HG03159 (cell line): ENCODE results near the gene PLD1.

ENCODE experiments used
- ATAC-seq: cut with Tn5 transposase; IDR thresholded peaks from one replicate; pipeline ENCODE4 v1.9.1; 2021; ENCODE audit warnings: mild to moderate bottlenecking, moderate library complexity; ENCODE audit not compliant: unreplicated experiment

PLD1 gene

DNA sequence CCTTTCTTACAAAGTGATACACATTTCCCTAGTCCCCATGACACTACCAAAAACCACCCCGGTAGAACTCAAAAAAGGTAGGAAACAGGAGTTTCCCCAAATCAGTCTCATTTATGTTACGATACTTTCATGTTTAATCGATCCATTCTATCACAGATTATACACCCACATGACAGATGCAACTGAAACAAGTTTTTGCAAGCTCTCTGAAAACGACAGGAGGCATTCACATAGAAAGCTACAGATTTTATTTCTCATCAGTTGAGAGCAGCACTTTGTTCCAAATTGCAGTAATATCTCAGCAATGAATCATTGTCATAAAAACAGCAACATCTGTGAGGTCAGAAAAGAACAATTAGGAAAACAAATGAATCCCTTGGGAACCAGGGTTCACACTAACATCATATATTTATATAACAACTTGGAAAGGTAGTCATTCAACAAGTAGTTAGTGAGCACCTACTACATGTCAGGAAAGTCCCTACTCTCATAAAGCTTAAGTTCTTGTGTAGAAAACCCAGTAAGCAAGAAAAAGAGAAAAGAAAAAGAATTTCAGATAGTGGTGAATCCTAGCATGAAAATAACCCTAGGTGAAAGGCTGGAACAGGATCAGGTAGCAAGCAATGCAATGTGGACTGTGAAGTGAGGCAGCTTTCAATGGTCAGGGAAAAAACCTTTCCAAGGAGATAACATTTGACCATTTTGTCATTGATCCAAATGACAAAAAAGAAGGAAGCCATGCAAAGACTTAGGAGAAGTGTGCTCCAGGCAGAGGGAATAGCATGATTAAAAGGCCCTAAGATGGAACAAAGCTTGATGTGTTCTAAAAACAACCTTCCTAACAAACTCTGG lies 8.3 kb downstream of the PLD1 start:
- ATAC-seq: no peak

DNA sequence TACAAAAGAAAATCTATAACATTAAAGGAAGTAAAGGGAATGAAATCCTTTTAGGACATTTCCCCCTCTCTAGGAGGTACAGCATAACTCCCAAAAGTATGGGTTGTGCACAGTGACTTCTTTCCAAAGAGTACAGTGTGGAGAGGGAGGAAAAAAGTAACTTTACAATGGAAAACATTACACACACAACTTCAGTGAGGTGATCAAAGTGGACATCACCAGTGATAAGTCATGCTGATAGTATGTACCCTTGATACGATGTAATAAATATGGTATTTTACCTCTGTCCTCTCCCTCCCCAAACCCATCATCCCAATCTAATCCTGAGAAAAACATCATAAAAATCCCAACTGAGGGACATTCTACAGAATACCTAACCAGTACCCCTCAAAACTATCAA lies 10.8 kb downstream of the PLD1 start:
- no peak for ATAC-seq

DNA sequence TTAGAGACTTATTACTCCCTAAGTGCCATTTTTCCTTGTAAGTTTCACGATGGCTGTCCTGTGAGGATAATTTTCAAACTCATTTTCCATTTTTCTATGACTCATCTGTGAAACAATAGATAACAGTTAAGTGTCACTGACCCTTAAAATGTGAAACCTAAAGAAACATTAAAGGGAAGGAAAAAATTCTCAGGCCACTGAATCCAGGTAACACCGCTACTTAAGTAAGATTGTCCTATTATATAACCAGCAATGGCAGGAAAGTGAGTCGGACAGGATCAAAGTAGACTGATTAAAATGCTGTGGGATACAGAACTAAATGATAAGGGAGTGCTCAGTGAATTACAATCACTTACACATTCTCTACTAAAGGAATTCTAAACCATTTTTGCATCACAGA lies 12.4 kb downstream of the PLD1 start:
- ATAC-seq: no peak

- ATAC-seq: no peak
Observed at GRCh38 chr3:171797265-171797679, 13.0 kb downstream of the PLD1 start.

- no peak for ATAC-seq
Observed at GRCh38 chr3:171796625-171797264, 13.5 kb downstream of the PLD1 start.

- no peak for ATAC-seq
Observed at GRCh38 chr3:171792531-171792930, 17.8 kb downstream of the PLD1 start.

DNA sequence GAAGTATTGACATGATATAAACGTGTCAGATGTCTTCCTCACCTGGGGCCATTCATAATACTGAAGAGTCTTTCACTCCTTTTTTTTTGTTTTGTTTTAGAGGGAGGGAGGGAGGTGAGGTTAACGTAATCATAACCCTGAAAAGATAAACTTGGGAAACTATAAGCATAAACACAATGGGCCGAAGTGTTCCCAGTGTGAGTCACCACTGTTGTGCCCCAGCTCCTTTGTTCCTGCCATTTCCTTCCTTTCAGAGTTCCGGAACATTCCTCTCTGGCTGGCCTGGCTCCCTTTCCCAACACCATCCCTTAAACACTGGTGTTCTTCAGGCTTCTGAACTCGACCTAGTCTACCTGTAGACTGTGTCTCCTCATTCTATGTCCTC lies 18.6 kb downstream of the PLD1 start:
- no peak for ATAC-seq

DNA sequence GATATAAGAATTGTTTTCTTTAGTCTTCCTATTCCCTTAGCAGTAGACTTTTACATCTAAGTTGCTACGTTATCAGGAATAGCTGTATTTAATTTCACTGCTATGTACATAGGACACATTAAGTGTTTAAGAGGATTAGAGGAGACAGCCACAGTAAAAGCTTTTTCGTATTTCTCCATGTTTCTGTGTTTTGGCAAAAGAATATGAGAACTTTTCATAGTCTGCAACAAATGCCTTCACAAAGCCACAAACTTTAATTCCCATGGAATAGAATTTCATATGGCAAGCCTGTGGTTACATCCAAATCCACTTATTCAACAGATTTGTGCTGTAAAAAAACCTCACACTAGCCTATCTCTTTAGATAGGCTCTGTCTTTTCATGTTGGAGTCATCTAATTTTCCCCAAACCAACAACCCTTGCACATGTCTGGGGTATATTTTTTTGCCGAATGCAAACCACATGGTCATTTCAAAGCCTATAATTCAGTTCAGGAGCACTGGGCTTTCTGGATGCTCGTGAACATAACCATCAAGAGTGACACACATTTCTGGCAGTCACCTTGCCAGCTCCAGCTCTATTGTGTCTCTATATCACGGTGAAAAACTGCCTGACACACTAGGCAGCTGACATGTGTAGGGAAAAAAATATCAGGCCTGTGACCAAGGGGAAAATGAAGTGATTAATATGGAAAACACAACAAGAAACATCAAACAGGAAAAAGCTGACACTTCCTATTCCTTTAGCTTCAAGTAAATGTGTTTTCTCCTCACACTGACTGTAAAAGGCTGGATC lies 19.2 kb downstream of the PLD1 start:
- ATAC-seq: no peak

GRCh38 chr3:171790574-171790897 lies 19.7 kb downstream of the PLD1 start:
- no peak for ATAC-seq

GRCh38 chr3:171789759-171790505 lies 20.4 kb downstream of the PLD1 start:
- ATAC-seq: no peak

DNA sequence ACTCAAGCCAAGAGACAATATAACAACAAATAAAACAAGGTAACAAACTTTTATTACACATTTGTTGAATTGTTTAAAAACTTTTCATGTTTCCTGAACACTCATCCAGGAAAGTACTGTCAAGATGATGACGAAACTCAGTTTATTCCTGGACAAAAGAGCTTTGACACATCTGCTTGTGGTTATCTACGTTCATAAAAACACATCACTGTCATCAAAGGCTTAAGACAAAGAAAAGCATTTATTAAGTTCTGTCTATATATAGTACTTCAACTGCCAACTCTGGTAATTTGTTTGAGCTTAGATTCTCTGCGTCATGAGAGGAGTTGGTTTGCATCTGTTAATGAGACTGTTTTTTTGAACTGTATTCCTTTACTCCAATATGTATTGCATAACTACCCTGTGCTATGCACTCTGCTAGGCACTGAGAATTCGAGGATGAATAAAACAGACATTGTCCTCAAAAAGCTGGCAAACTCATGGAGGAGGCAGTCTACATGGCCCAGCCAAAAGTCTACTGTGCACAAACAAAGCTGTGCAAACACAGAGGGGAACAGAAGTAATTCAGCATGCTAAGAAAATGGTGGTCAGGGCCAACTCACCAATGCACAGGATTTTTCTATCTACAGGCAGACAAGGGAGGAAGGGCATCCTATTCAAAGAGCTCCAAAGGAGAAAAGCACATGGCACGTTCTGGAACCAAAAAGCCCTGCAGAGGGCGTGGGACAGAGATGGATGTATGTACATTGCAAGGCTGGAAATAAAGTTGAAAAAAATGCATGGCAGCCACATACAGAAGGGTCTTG lies 21.5 kb downstream of the PLD1 start:
- no peak for ATAC-seq

DNA sequence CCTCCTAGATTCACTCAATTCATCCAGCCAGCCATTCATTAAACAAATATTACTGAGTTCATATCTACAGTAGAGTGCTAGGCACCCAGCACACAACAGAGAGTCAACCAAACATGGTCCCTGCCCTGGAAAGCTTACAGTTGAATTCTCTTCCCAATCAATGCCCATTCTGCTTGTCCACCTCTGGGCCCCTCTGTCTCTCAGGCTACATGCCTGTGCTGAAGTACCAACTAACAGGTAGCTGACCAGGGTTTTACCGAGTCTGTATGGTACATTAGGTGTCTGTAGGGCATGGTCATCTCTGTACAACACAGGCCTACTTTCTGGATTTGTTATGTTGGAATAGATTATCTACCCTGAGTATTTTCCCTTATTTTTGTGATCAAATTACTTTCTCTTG lies 23.3 kb downstream of the PLD1 start:
- ATAC-seq: no peak

- ATAC-seq: no peak
Observed at GRCh38 chr3:171784937-171785336, 25.3 kb downstream of the PLD1 start.

GRCh38 chr3:171784387-171784786 lies 25.9 kb downstream of the PLD1 start:
- no peak for ATAC-seq

- no peak for ATAC-seq
Observed at GRCh38 chr3:171783626-171784025, 26.7 kb downstream of the PLD1 start.

GRCh38 chr3:171783086-171783485 lies 27.2 kb downstream of the PLD1 start:
- ATAC-seq: no peak

- ATAC-seq: no peak
Observed at GRCh38 chr3:171782617-171783016, 27.7 kb downstream of the PLD1 start.

DNA sequence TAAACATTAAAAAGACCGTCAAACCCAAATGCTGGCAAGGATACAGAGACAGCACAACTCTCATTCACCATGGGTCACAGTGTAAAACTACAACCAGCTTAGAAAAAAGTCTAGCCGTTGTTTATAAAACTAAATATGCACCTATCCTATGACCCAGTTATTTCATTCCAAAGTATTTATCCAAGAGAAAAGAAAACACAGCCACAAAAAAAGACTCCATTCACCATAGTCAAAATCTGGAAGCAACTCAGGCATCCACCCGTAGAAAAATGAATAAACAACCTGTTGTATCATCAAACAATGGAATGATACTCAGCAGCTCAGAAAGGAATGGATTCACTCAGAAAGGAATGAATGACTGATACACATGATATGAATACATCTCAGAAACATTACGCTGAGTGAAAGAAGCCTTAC lies 28.6 kb downstream of the PLD1 start:
- ATAC-seq: no peak

GRCh38 chr3:171778493-171778892 lies 31.8 kb downstream of the PLD1 start:
- ATAC-seq: no peak

GRCh38 chr3:171777596-171777995 lies 32.7 kb downstream of the PLD1 start:
- ATAC-seq: no peak
